GM23338 (cell line): ENCODE results near the gene RAB1B.
"Not testable (repeated sequence)": the region's sequence is repeated elsewhere in the genome, so short reads cannot be mapped to it uniquely, and the experiment has no call there.

Source experiments
- CREB1 ChIP-seq: fragments of 250-450 bp; sonication (Bioruptor Pico); IDR thresholded peaks from 2 replicates; pipeline ENCODE4 v1.5.0; 2020; ENCODE audit warnings: low read depth, mild to moderate bottlenecking, moderate library complexity
- EZH2 ChIP-seq: fragments of 200-600 bp; sonication (generic); IDR thresholded peaks from one replicate; pipeline ENCODE4 v1.8.0; 2017; ENCODE audit warnings: antibody characterized with exemption, mild to moderate bottlenecking, low read depth; ENCODE audit not compliant: unreplicated experiment
- EZH2phosphoT487 ChIP-seq: fragments of 200-600 bp; sonication (generic); IDR thresholded peaks from one replicate; pipeline ENCODE4 v1.8.1; 2018; ENCODE audit warnings: antibody characterized with exemption; ENCODE audit not compliant: unreplicated experiment
- NANOG ChIP-seq: IDR thresholded peaks from 2 replicates; pipeline ENCODE4 v1.6.1; 2016; ENCODE audit warnings: antibody characterized with exemption, borderline replicate concordance
- POLR2AphosphoS5 ChIP-seq: IDR thresholded peaks from 2 replicates; pipeline ENCODE4 v1.6.1; 2016; ENCODE audit warnings: antibody characterized with exemption, low read depth
- REST ChIP-seq: IDR thresholded peaks from one replicate; pipeline ENCODE4 v1.6.1; 2018; ENCODE audit warnings: antibody characterized with exemption; ENCODE audit not compliant: unreplicated experiment
- TF ChIP-seq, protein P1 (sequence below), 2 experiments: fragments of 200-600 bp in 1 of 2; sonication (generic) in 1 of 2; conservative IDR thresholded peaks; 2 replicates each; pipeline versions ENCODE4 v1.5.1 to v1.6.1; 2016 to 2017; ENCODE audit warnings: antibody characterized with exemption in 2 of 2, low read depth in 2 of 2, mild to moderate bottlenecking in 2 of 2, moderate library complexity in 1 of 2

GRCh38 chr11:66276619-66277018 is 8.2 kb downstream of the RAB1B start:
- not testable (repeated sequence) for TF ChIP-seq EZH2; POLR2AphosphoS5; NANOG; REST; EZH2phosphoT487; CREB1 (CRISPR knock-in tag)
- TF ChIP-seq, protein P1, sequence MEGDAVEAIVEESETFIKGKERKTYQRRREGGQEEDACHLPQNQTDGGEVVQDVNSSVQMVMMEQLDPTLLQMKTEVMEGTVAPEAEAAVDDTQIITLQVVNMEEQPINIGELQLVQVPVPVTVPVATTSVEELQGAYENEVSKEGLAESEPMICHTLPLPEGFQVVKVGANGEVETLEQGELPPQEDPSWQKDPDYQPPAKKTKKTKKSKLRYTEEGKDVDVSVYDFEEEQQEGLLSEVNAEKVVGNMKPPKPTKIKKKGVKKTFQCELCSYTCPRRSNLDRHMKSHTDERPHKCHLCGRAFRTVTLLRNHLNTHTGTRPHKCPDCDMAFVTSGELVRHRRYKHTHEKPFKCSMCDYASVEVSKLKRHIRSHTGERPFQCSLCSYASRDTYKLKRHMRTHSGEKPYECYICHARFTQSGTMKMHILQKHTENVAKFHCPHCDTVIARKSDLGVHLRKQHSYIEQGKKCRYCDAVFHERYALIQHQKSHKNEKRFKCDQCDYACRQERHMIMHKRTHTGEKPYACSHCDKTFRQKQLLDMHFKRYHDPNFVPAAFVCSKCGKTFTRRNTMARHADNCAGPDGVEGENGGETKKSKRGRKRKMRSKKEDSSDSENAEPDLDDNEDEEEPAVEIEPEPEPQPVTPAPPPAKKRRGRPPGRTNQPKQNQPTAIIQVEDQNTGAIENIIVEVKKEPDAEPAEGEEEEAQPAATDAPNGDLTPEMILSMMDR (conservative IDR thresholded peaks at IDR 0.05; ENCODE audit: low read depth in 2 of 2), result not testable (repeated sequence)
